A549 (cell line): ENCODE data around the gene RAE1. TPM values are rescaled to one million over a fixed set of nuclear protein-coding genes. Genes with fewer than 3 reads are reported as not detected.

ENCODE experiments used
- ATAC-seq, 2 experiments: fragments of 200-7000 bp in 1 of 2; fragments of >200 bp in 1 of 2; cut with Nextera tagmentation in 1 of 2; cut with Tn5 transposase in 1 of 2; 3 replicates each; pipeline versions ENCODE4 v1.8.0 to v1.9.1; 2018 to 2020; ENCODE audit warnings: mild to moderate bottlenecking in 1 of 2, moderate library complexity in 1 of 2
- CTCF ChIA-PET: fragments of 300-600 bp; sonication (Branson Sonifier 250); formaldehyde crosslinking; extraction: SDS; loops from one replicate; lab custom pipeline; 2021; ENCODE audit warnings: antibody characterized with exemption, inconsistent platforms; lab: Yijun Ruan, JAX
- POLR2A ChIA-PET: fragments of 350-600 bp; formaldehyde crosslinking; extraction: SDS; loops from one replicate; lab custom pipeline; 2021; ENCODE audit warnings: antibody characterized with exemption, inconsistent platforms; lab: Yijun Ruan, JAX
- DNase-seq, 2 experiments: peaks; one replicate each; pipeline versions ENCODE4 v3.0.0 to v3.0.0-alpha.2; 2011 to 2016; ENCODE audit warnings: low read depth in 1 of 2, low spot score in 1 of 2
- FAIRE-seq: peaks from 2 replicates; lab custom pipeline; 2011; peaks lifted over from hg19 to GRCh38; lab: Jason Lieb, UNC
- H3K27ac ChIP-seq, 2 experiments: fragments of >200 bp; sonication (Bioruptor Twin); formaldehyde crosslinking; 3 replicates each; pipeline ENCODE4 v1.5.1; 2016 to 2017
- H3K4me1 ChIP-seq: fragments of >200 bp; sonication (Bioruptor Twin); formaldehyde crosslinking; 3 replicates; pipeline ENCODE4 v1.6.1; 2016
- H3K4me2 ChIP-seq: fragments of >200 bp; sonication (Bioruptor Twin); formaldehyde crosslinking; 3 replicates; pipeline ENCODE4 v1.6.1; 2016
- H3K4me3 ChIP-seq: fragments of >200 bp; sonication (Bioruptor Twin); formaldehyde crosslinking; 3 replicates; pipeline ENCODE4 v1.5.1; 2016
- H3K9me3 ChIP-seq: fragments of >200 bp; sonication (Bioruptor Twin); formaldehyde crosslinking; 3 replicates; pipeline ENCODE4 v1.6.1; 2016
- ATOH8 ChIP-seq: fragments of 250-450 bp; sonication (Bioruptor Pico); IDR thresholded peaks from 2 replicates; pipeline ENCODE4 v1.5.0; 2020; ENCODE audit warnings: low read depth, mild to moderate bottlenecking, moderate library complexity
- BHLHE40 ChIP-seq: IDR thresholded peaks from 2 replicates; pipeline ENCODE4 v1.6.1; 2012; ENCODE audit warnings: low read depth, low read length, inconsistent platforms
- CTCF ChIP-seq: fragments of >200 bp; sonication (Bioruptor Twin); formaldehyde crosslinking; IDR thresholded peaks from 3 replicates; pipeline ENCODE4 v1.5.1; 2016
- EHF ChIP-seq: fragments of 250-450 bp; sonication (Bioruptor Pico); IDR thresholded peaks from 2 replicates; pipeline ENCODE4 v1.5.0; 2020; ENCODE audit warnings: mild to moderate bottlenecking
- ELK1 ChIP-seq: fragments of 150-350 bp; IDR thresholded peaks from 2 replicates; pipeline ENCODE4 v1.6.1; 2014; ENCODE audit warnings: low read depth, mild to moderate bottlenecking, low read length
- FOXS1 ChIP-seq: fragments of 250-450 bp; sonication (Bioruptor Pico); IDR thresholded peaks from 2 replicates; pipeline ENCODE4 v1.5.0; 2020; ENCODE audit warnings: mild to moderate bottlenecking, moderate library complexity
- GATA3 ChIP-seq: IDR thresholded peaks from 2 replicates; pipeline ENCODE4 v1.6.1; 2012; ENCODE audit warnings: borderline replicate concordance
- HES2 ChIP-seq: fragments of >200 bp; sonication (Bioruptor Twin); formaldehyde crosslinking; IDR thresholded peaks from 2 replicates; pipeline ENCODE4 v1.6.1; 2016
- HOXA7 ChIP-seq: fragments of 250-450 bp; sonication (Bioruptor Pico); IDR thresholded peaks from 2 replicates; pipeline ENCODE4 v1.5.0; 2020; ENCODE audit warnings: mild to moderate bottlenecking, moderate library complexity
- JUN ChIP-seq, 2 experiments: fragments of >200 bp; sonication (Bioruptor Twin); formaldehyde crosslinking; IDR thresholded peaks; 2 replicates in 1 of 2; 3 replicates in 1 of 2; pipeline ENCODE4 v1.6.1; 2016 to 2017
- MAX ChIP-seq: IDR thresholded peaks from 2 replicates; pipeline ENCODE4 v1.6.1; 2012
- MYC ChIP-seq: IDR thresholded peaks from 2 replicates; pipeline ENCODE4 v1.6.1; 2012; ENCODE audit warnings: mild to moderate bottlenecking, inconsistent platforms, low read length, improper control_type of control experiment, borderline replicate concordance
- NR3C1 ChIP-seq: fragments of >200 bp; sonication (Bioruptor Twin); formaldehyde crosslinking; IDR thresholded peaks from 3 replicates; pipeline ENCODE4 v1.6.1; 2017
- PHF8 ChIP-seq: fragments of 200-600 bp; sonication (generic); IDR thresholded peaks from 2 replicates; pipeline ENCODE4 v1.6.1; 2016; ENCODE audit warnings: low read depth, mild to moderate bottlenecking, antibody characterized with exemption, moderate library complexity, borderline replicate concordance
- POLR2AphosphoS2 ChIP-seq: conservative IDR thresholded peaks from 2 replicates; pipeline ENCODE4 v1.6.1; 2012; ENCODE audit warnings: low read length, improper control_type of control experiment, inconsistent platforms
- RARB ChIP-seq: fragments of 250-450 bp; sonication (Bioruptor Pico); IDR thresholded peaks from 2 replicates; pipeline ENCODE4 v1.8.0; 2021; ENCODE audit warnings: mild to moderate bottlenecking, moderate library complexity
- REST ChIP-seq: fragments of 200-600 bp; sonication (generic); IDR thresholded peaks from 2 replicates; pipeline ENCODE4 v1.6.1; 2016; ENCODE audit warnings: antibody characterized with exemption, mild to moderate bottlenecking, moderate library complexity
- RNF2 ChIP-seq: fragments of 200-600 bp; sonication (generic); IDR thresholded peaks from 2 replicates; pipeline ENCODE4 v1.6.1; 2016; ENCODE audit warnings: low read depth, mild to moderate bottlenecking, antibody characterized with exemption, moderate library complexity, borderline replicate concordance
- USF2 ChIP-seq: fragments of 450-650 bp; IDR thresholded peaks from 2 replicates; pipeline ENCODE4 v1.6.1; 2014; ENCODE audit warnings: antibody characterized with exemption
- WGBS: methylation state at CpG from one replicate; pipeline ENCODE4 v1.1.6; 2017; ENCODE audit errors: missing lambda C conversion rate; 5-methylcytosine and 5-hydroxymethylcytosine counted together
- polyA plus RNA-seq, 4 experiments: library from polyadenylated mRNA; depleted of rRNA in 3 of 4; stranded (reverse); fragments of >200 nt; fragmentation: RNase III in 1 of 4; extraction: RNeasy Plus Mini Kit Qiagen cat#74134 plus additional on column Dnase treatment in 1 of 4; gene quantifications; 2 replicates in 3 of 4; 3 replicates in 1 of 4; pipeline ENCODE4 v1.2.3, GENCODE V29; 2011 to 2017

RAE1 gene
- polyA plus RNA-seq, 2 of the 4 experiments (the other 2 are of a cell fraction), result 54.7 to 69.6 TPM

GRCh38 chr20:57410924-57411323 lies 59.9 kb downstream of the RAE1 start:
- whole genome bisulfite sequencing, result 73% methylated on average over 5 of the region's 5 CpGs
- no peaks in the 10 kb centered on the region for H3K9me3 ChIP-seq
- no peak for FAIRE-seq
- ChIA-PET POLR2A (no interaction called here), CTCF (no interaction called here)
- no peak overlapping the region for H3K27ac ChIP-seq
- no peak overlapping the region for H3K4me3 ChIP-seq
- TF ChIP-seq CTCF (no peak), HOXA7 (CRISPR knock-in tag) (no peak), ELK1 (no peak)
- peaks cover 9% of the 10 kb centered on the region; the same call in 2 of the 3 replicates for H3K4me1 ChIP-seq
- ATAC-seq, result no peak
- H3K4me2 ChIP-seq, result no peak overlapping the region
- DNase-seq, result no peak

GRCh38 chr20:57411406-57412283 lies 60.6 kb downstream of the RAE1 start:
- no peak overlapping the region for H3K27ac ChIP-seq
- WGBS, result 83% methylated on average over 24 of the region's 31 CpGs
- no peak for ATAC-seq
- TF ChIP-seq RARB (CRISPR knock-in tag), result no peak
- no peak for DNase-seq
- CTCF ChIA-PET, result interaction anchor here (0.6 to 2.8 kb wide), 7 partner anchors 8 to 87 kb away, joined by 3 to 9 read pairs (median 3); no protein-coding TSS in a partner anchor
- POLR2A ChIA-PET, result no interaction called here
- no peak for FAIRE-seq
- no peak overlapping the region for H3K4me3 ChIP-seq
- H3K9me3 ChIP-seq, result no peaks in the 10 kb centered on the region
- H3K4me2 ChIP-seq, result no peak overlapping the region
- peaks cover 9% of the 10 kb centered on the region; the same call in 2 of the 3 replicates for H3K4me1 ChIP-seq

- Histone ChIP-seq H3K27ac (no peak overlapping the region), H3K4me2 (no peak overlapping the region), H3K4me1 (peaks cover 9% of the 10 kb centered on the region; the same call in 2 of the 3 replicates), H3K4me3 (no peak overlapping the region), H3K9me3 (no peaks in the 10 kb centered on the region)
- 82% methylated on average over 5 of the region's 8 CpGs for WGBS
- ATAC-seq (no peak), FAIRE-seq (no peak), DNase-seq (no peak)
- ChIA-PET POLR2A (no interaction called here), CTCF (interaction anchor here (0.6 to 2.8 kb wide), 11 partner anchors 8 to 456 kb away, joined by 3 to 9 read pairs (median 3); no protein-coding TSS in a partner anchor)
- no peak for TF ChIP-seq FOXS1 (CRISPR knock-in tag)
- no peak for TF ChIP-seq RNF2
- no peak for TF ChIP-seq PHF8
- no peak for TF ChIP-seq USF2
- no peak for TF ChIP-seq POLR2AphosphoS2
- no peak for TF ChIP-seq ELK1
- TF ChIP-seq HES2, result no peak
- TF ChIP-seq GATA3, result no peak
- TF ChIP-seq MYC, result no peak
- no peak for TF ChIP-seq MAX
- TF ChIP-seq ATOH8, result no peak
- TF ChIP-seq EHF (CRISPR knock-in tag), result no peak
- TF ChIP-seq NR3C1, result no peak
- no peak for TF ChIP-seq REST
- no peak for TF ChIP-seq BHLHE40
- no peak for TF ChIP-seq JUN (IDR thresholded peaks at IDR 0.05)
Measured at GRCh38 chr20:57412347-57413029, 61.4 kb downstream of the RAE1 start.
